GM12872 (cell line): ENCODE results near the gene CSGALNACT2.

Source experiments
- CTCF ChIP-seq: IDR thresholded peaks from 3 replicates; pipeline ENCODE4 v1.5.1; 2011; ENCODE audit warnings: low read depth, mild to moderate bottlenecking, low read length, moderate library complexity; ENCODE audit not compliant: insufficient read depth

CSGALNACT2 gene

GRCh38 chr10:43114088-43114742 is 24.0 kb upstream of the CSGALNACT2 start:
- TF ChIP-seq CTCF = no peak

- no peak for TF ChIP-seq CTCF
These were observed 23.3 kb upstream of the CSGALNACT2 start for GRCh38 chr10:43114743-43115611.

- no peak for TF ChIP-seq CTCF
These were observed 22.2 kb upstream of the CSGALNACT2 start for GRCh38 chr10:43115881-43116595.

GRCh38 chr10:43116596-43116995 is 21.6 kb upstream of the CSGALNACT2 start:
- no peak for TF ChIP-seq CTCF

GRCh38 chr10:43117031-43117776 is 21.0 kb upstream of the CSGALNACT2 start:
- TF ChIP-seq CTCF = no peak

GRCh38 chr10:43117777-43118583 is 20.3 kb upstream of the CSGALNACT2 start:
- no peak for TF ChIP-seq CTCF
